HG02763 (cell line): ENCODE data around the gene RANBP10.
"Not testable (repeated sequence)": the region's sequence is repeated elsewhere in the genome, so short reads cannot be mapped to it uniquely, and the experiment has no call there.

Experiments
- ATAC-seq: cut with Tn5 transposase; IDR thresholded peaks from one replicate; pipeline ENCODE4 v1.9.1; 2021; ENCODE audit warnings: mild to moderate bottlenecking, moderate library complexity; ENCODE audit not compliant: unreplicated experiment

Gene RANBP10

GRCh38 chr16:67780847-67781564 is 25.4 kb downstream of the RANBP10 start:
- no peak for ATAC-seq

- no peak for ATAC-seq
Measured at GRCh38 chr16:67779256-67780014, 26.9 kb downstream of the RANBP10 start.

GRCh38 chr16:67775273-67775672 is 31.1 kb downstream of the RANBP10 start:
- ATAC-seq: no peak

- no peak for ATAC-seq
Measured at GRCh38 chr16:67774457-67774853, 31.9 kb downstream of the RANBP10 start.

- ATAC-seq: no peak
Measured at GRCh38 chr16:67773569-67774456, 32.5 kb downstream of the RANBP10 start.

GRCh38 chr16:67773099-67773498 is 33.3 kb downstream of the RANBP10 start:
- no peak for ATAC-seq

- no peak for ATAC-seq
Measured at GRCh38 chr16:67770346-67770991, 35.9 kb downstream of the RANBP10 start.

GRCh38 chr16:67767953-67768352 is 38.4 kb downstream of the RANBP10 start:
- no peak for ATAC-seq

GRCh38 chr16:67766291-67766690 is 40.1 kb downstream of the RANBP10 start:
- no peak for ATAC-seq

GRCh38 chr16:67764158-67764667 is 42.1 kb downstream of the RANBP10 start:
- ATAC-seq: no peak

GRCh38 chr16:67763066-67763465 is 43.3 kb downstream of the RANBP10 start:
- no peak for ATAC-seq

- no peak for ATAC-seq
Measured at GRCh38 chr16:67762385-67762784, 44.0 kb downstream of the RANBP10 start.

GRCh38 chr16:67761924-67762323 is 44.4 kb downstream of the RANBP10 start:
- no peak for ATAC-seq

- ATAC-seq: no peak
Measured at GRCh38 chr16:67760956-67761230, 45.5 kb downstream of the RANBP10 start.

- ATAC-seq: no peak
Measured at GRCh38 chr16:67760206-67760955, 46.0 kb downstream of the RANBP10 start.

GRCh38 chr16:67758966-67759365 is 47.4 kb downstream of the RANBP10 start:
- no peak for ATAC-seq

GRCh38 chr16:67758006-67758405 is 48.4 kb downstream of the RANBP10 start:
- ATAC-seq: no peak

GRCh38 chr16:67752641-67753040 is 53.7 kb downstream of the RANBP10 start:
- no peak for ATAC-seq

GRCh38 chr16:67751331-67751730 is 55.0 kb downstream of the RANBP10 start:
- ATAC-seq: not testable (repeated sequence)

- peak; percentile 79 for ATAC-seq
Measured at GRCh38 chr16:67750466-67750865, 55.9 kb downstream of the RANBP10 start.
